KOPT-K1 (cell line): ENCODE results near the gene PNRC1.
"Not testable (repeated sequence)": the region's sequence is repeated elsewhere in the genome, so short reads cannot be mapped to it uniquely, and the experiment has no call there.

ENCODE experiments used
- H3K27ac ChIP-seq: fragments of 200-600 bp; sonication (generic); 2 replicates; pipeline ENCODE4 v1.5.1; 2016; ENCODE audit warnings: antibody characterized with exemption, mild to moderate bottlenecking, low read depth, low read length; ENCODE audit not compliant: poor library complexity, severe bottlenecking
- H3K36me3 ChIP-seq: fragments of 200-600 bp; sonication (generic); 2 replicates; pipeline ENCODE4 v1.5.1; 2017; ENCODE audit warnings: antibody characterized with exemption, mild to moderate bottlenecking, low read length, moderate library complexity; ENCODE audit not compliant: insufficient read depth
- H3K9me3 ChIP-seq: fragments of 200-600 bp; sonication (generic); 2 replicates; pipeline ENCODE4 v1.5.1; 2017; ENCODE audit warnings: antibody characterized with exemption, low read length, mild to moderate bottlenecking; ENCODE audit not compliant: insufficient read depth, poor library complexity, severe bottlenecking

PNRC1 gene

DNA sequence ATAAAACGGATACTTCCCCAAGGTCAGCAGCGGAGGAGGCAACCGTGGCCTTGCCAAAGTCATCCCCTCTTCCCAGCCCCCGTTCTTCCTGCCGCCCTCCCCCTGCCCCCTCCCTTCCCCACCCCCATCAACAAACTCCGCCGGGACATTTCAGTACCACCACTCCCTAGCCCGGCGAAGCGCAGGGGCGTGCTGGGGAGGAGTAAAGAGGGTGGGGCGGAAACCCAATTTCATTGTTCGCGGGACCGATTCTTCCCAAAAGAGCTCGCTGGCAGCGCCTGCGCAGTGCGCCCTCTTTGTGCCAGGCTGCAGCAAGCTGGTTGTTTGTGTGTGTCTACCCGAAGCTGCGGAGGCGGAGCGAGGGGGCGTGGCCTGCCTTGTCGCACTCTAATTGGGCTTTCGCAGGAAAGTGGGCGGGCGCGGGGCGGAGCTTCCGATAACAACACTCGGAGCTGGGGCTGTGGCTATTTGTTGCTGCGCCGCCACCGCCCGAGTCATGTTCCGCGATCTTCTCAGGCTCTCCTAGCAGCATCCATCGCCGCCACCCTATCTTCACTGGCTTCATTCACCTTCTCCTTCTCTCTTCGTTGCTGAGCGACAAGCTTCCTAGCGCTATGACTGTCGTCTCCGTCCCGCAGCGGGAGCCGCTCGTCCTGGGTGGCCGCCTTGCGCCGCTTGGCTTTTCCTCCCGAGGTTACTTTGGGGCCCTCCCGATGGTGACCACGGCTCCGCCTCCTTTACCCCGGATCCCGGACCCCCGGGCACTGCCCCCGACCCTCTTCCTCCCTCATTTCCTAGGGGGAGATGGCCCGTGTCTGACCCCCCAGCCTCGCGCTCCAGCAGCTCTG, at the start of gene PNRC1:
TSS of gene PNRC1 (plus strand) at position 471 of the 848 bp plus-strand sequence. CDS start at position 615, 144 bp downstream.
- H3K36me3 ChIP-seq: peaks cover 22% of the 10 kb centered on the region
- H3K9me3 ChIP-seq: no peaks in the 10 kb centered on the region
- peak within 1 kb of the TSS; percentile 85 for H3K27ac ChIP-seq

DNA sequence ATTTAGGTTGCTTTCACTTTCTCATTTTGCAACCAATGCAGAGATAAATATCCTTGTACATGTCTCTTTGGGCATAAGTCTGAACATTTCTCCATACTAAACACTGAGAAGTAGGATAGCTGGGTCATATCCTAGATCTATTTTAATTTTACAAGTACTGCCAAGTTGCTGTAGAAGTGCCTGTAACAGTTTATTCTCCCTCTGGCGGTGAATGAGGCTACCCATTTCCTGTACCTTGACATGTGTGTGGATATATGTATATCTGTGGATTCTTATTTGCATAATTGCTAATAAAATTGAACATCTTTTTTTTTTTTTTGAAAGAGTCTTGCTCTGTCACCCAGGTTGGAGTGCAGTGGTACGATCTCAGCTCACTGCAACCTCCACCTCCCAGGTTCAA, 48.0 kb upstream of the PNRC1 start:
- H3K36me3 ChIP-seq: no peaks in the 10 kb centered on the region
- no peak overlapping the region for H3K27ac ChIP-seq
- H3K9me3 ChIP-seq: peaks cover 7% of the 10 kb centered on the region

DNA sequence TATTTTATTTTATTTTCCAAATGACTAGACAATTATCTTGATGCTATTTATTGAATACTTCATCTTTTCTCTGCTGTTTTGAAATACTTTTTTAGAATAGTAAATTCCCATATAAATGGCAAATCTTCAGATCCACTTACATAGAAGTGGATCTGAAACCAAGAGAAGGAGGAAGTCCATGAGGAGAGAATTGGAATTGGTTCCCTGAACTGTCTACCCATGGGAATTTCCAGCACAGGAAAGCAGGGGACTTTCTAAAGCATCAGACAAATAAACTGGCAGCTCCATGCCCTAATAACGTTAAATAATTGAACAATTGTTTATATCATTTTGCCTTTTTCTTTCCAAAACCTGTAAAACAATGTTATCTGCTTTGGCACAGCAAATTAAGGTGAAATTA, 47.1 kb upstream of the PNRC1 start:
- Histone ChIP-seq H3K27ac (no peak overlapping the region), H3K9me3 (peaks cover 15% of the 10 kb centered on the region), H3K36me3 (no peaks in the 10 kb centered on the region)

DNA sequence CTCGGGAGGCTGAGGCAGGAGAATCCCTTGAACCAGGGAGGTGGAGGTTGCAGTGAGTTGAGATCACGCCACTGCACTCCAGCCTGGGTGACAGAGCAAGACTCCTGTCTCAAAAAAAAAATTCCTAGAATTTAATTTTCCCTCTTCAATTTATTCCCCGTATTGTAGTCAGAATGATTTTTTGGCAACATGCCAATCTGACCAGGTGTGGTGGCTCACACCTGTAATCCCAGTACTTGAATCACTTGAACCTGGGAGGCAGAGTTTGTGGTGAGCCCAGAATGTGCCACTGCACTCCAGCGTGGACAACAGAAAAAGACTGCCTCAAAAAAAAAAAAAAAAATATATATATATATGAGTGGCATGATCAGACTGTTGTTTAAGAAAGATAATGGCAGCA, 46.4 kb upstream of the PNRC1 start:
- H3K9me3 ChIP-seq: peaks cover 20% of the 10 kb centered on the region
- not testable (repeated sequence) for H3K36me3 ChIP-seq, H3K27ac ChIP-seq

DNA sequence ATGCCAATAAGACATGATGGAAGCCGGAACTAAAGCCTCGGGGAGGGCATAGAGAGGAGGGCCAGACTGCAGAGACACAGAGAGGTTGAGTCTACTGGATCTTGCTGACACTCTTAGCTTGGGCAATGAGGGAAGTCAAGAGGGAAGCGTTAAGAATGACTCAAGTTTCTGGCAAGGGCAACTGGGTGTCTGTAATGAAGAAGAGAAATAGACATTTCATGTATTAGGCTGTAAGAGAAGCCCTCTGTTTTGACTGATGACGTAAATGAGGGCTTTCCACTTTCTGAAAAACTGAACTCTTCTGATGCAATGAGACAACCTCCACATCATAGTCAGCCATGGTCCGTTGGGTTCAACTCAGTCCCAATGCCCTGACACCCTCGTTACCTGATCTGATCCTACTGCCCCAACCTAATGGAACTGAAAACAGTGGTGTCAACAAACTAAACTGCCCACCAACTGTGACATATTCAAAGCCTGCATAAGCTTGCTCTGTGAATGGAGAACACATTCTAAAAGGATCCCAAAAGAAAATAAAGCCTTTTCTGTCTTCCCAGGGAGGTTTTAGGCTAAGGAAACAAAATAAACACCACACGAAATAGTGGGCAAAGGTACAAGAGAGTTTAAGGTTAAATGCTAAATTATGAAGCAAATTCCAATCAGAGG, 45.8 kb upstream of the PNRC1 start:
- Histone ChIP-seq H3K36me3 (no peaks in the 10 kb centered on the region), H3K27ac (no peak overlapping the region), H3K9me3 (peaks cover 20% of the 10 kb centered on the region)

DNA sequence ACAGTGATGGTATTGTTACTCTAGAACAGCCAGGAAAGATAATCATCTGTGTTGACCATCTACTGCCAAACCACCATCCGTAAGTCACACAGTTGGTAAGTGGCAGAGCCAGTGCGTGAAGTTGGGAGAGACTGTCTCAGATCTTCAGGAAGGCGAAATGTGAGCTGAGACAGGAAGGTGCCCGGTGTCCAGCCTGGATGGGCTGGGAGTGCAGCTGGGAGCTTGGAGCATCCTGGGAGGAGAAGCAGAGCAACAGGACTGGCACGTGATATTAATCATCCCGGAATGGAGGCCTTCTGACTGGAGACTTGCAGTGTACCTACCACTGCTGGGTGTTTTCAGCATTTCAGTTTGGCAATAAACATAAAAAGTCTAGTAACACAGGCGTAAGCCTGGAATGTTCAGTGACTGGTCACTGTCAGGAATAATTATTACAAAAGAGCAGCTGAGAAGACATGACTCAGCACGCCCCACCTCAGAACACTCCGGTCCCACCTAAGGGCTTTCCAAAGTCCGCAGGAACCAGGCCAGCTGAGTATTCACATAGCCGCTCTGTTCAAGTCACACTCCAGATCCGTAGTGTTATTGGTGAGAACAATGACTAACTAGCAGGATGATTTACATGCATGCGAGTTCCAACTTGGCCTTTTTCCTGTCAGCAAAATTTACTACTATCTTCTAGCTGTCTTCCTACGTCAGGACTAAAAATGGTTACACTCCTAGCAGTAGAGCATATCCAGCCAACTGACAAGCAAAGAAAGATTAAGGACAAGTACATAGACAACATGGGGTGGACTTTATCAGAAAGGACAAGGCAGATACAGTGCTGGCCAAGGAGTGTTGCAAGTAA, 45.1 kb upstream of the PNRC1 start:
- H3K36me3 ChIP-seq: no peaks in the 10 kb centered on the region
- no peak overlapping the region for H3K27ac ChIP-seq
- peaks cover 20% of the 10 kb centered on the region for H3K9me3 ChIP-seq

DNA sequence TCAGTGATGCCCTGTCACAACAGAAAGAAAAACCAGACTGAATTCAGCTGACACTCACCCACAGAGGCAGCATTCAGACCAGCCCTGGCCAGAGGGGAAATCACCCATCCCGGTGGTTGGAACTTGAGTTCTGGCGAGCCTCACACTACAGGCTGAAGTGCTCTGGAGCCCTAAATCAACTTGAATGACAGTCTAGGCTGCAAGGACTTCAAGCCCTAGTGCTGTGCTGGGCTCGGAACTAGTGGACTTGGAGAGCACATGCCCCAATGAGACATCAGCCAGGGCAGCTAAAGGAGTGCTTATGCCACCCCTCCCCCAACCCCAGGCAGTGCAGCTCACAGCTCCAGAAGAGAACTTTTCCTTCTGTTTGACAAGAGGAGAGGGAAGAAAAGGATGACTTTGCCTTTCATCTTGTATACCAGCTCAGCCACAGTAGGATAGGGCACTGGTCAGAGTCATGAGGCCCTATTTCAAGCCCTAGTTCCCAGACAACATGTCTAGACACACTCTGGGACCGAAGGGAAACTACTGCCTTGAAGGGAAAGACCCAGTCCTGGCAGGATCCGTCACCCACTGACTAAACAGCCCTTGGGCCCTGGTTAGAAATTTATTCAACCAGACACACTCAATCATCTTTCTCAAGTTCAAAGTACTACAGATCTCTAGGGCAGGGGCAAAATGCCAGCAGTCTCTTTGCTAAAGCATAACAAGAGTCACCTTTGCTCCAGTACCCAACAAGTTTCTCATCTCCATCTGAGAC, 43.2 kb upstream of the PNRC1 start:
- no peaks in the 10 kb centered on the region for H3K36me3 ChIP-seq
- H3K9me3 ChIP-seq: peaks cover 20% of the 10 kb centered on the region
- no peak overlapping the region for H3K27ac ChIP-seq

DNA sequence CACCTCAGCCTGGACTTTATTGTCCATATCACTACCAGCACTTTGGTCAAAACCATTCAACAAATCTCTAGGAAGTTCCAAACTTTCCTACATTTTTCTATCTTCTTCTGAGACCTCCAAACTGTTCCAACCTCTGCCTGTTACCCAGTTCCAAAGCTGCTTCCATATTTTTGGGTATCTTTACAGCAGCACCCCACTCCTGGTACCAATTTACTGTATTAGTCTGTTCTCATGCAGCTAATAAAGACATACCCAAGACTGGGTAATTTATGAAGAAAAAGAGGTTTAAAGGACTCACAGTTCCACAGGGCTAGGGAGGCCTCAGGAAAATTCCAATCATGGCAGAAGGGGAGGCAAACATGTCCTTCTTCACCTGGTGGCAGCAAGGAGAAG, 42.7 kb upstream of the PNRC1 start:
- peaks cover 20% of the 10 kb centered on the region for H3K9me3 ChIP-seq
- H3K27ac ChIP-seq, H3K36me3 ChIP-seq: not testable (repeated sequence)

DNA sequence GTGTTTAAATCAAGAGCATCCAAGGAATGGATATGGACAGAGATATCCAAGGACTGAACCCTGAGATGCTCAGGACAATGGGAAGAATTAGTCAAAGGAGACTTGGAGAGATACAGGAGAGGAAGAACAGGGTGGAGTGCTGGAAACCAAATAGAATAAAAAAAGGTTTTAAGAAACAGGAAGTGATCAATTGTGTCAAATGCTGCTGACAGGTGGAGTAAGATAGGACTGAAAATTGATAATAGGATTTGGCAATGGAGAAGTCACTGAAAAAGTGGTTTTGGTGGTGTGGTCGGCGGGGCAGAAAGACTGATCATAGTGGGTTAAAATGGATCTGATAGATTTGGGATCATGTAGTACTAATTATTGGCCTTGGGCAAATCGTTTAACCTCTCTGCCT, 37.9 kb upstream of the PNRC1 start:
- H3K9me3 ChIP-seq: peaks cover 13% of the 10 kb centered on the region
- no peak overlapping the region for H3K27ac ChIP-seq
- H3K36me3 ChIP-seq: no peaks in the 10 kb centered on the region

DNA sequence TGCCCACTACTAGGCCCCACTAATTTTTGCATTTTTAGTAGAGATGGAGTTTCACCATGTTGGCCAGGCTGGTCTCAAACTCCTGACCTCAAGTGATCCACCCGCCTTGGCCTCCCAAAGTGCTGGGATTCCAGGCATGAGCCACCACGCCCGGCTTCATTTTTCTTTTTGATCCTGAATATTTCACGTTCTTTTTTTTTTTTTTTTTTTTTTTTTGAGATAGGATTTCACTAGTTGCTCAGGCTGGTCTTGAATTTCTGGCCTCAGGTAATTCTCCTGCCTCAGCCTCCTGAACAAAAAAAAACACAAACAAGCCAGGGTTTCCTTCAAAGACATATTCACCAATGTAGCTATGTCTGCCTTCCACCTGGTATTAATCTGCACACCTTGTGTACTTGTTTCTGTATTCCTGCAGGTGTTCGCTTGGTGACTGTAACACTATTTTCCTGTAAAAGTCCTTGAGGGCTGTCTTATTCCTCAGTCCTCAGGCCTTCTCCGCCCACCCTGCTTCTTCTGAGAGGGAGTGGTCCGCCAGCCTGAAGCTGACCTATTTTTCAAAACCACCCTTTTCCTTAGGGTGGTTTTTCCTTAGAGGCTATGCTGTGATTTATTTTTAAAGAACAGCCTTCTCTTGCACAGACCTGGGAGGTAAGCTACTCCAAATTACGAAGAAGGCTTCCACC, 36.1 kb upstream of the PNRC1 start:
- no peak overlapping the region for H3K27ac ChIP-seq
- H3K36me3 ChIP-seq: no peaks in the 10 kb centered on the region
- H3K9me3 ChIP-seq: no peaks in the 10 kb centered on the region

DNA sequence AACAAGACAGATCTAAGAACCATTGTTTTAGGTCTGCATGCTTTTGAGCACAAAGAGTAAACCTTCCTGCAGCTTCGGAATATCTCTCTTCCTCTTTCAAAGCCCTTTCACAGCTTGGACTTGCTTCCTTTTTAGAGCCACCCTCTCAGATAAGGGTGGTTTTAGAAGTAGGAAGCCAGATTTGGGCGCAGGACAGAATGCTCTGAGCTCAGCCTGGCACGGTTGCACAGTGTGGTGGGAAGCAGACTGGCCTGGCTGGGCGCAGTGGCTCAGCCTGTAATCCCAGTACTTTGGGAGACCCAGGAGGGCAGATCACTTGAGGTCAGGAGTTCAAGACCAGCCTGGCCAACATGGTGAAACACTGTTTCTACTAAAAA, 35.6 kb upstream of the PNRC1 start:
- Histone ChIP-seq H3K9me3 (no peaks in the 10 kb centered on the region), H3K27ac (no peak overlapping the region), H3K36me3 (no peaks in the 10 kb centered on the region)

DNA sequence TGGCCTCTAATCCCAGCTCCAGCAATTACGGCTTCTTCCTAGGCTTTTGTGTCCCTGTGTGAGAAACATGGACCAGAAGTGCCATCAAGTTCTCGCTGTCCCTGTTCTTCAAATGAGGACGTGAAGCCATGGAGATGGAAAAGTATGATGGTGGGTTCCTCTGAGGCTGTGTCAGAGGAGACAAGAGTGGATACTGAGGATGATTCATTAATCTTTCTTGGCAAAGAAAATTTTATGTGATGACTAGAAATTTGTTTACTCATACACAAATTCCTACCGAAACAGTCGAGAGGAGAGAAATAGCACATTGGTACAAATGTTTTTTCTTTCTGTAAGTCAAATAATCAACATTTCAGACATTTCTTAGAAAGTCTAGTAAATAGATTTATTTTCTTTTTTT, 35.0 kb upstream of the PNRC1 start:
- no peaks in the 10 kb centered on the region for H3K36me3 ChIP-seq
- H3K9me3 ChIP-seq: no peaks in the 10 kb centered on the region
- H3K27ac ChIP-seq: no peak overlapping the region

DNA sequence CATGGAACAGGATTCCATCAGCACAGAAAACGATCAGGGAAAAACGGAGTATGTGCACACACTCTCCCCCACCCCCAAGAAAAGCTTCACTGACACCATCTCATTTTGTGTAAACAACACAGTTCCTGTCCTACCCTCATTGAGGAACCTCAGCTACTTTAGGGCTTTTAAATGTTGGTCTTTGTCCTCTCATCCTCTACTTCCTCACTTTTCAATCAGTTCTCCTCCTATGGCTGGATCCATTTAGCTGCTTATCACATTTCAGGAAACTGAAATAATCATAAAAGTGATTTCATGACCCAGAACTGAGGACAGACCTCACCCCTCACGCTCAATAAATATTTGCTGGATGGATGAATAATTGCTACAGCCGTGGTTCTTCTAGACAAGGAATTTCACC, 33.1 kb upstream of the PNRC1 start:
- no peak overlapping the region for H3K27ac ChIP-seq

DNA sequence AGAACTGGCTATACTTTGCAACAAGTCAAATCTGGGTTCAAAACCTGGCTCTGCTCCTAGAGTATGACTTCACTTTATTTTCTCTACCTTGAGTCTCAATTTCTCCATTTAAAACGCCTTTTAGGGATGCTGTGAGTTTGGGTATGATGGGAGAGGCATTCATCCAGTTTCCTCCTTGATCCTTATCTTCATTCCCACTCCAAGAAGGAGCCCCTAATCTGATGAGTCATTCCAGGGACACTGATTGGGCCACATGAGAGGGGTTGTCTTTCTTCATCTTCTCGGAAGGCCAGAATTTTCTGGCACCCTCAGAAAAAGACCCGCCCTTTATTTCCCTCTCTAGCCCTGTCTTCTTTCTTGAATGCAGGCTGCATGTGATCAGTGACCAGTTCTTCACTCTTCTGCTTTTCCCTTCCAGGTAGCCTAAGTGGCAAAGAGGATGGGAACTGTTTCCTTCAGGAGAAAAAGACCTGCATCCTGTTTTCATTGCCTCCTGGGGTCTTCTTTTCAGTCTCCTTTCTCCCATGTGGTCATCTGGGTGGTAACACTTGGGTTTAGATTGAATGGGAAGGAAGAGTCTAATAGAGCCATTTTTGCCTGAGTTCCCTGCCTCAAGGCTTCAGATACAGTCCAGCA, 32.1 kb upstream of the PNRC1 start:
- no peaks in the 10 kb centered on the region for H3K9me3 ChIP-seq
- no peak overlapping the region for H3K27ac ChIP-seq

More for the DNA sequence above, 33.1 kb upstream of the PNRC1 start:
- H3K9me3 ChIP-seq: no peaks in the 10 kb centered on the region
- no peaks in the 10 kb centered on the region for H3K36me3 ChIP-seq

More for the DNA sequence above, 32.1 kb upstream of the PNRC1 start:
- no peaks in the 10 kb centered on the region for H3K36me3 ChIP-seq
